HG02852 (cell line): ENCODE results near the gene MYL10.

Experiments used
- ATAC-seq: cut with Tn5 transposase; IDR thresholded peaks from one replicate; pipeline ENCODE4 v1.9.1; 2021; ENCODE audit warnings: mild to moderate bottlenecking, moderate library complexity; ENCODE audit not compliant: unreplicated experiment

MYL10 gene

GRCh38 chr7:101629171-101629570 is at the start of gene MYL10:
TSS of gene MYL10 (minus strand) at chr7:101629296. CDS start at chr7:101629118, 178 bp downstream.
- no peak for ATAC-seq

DNA sequence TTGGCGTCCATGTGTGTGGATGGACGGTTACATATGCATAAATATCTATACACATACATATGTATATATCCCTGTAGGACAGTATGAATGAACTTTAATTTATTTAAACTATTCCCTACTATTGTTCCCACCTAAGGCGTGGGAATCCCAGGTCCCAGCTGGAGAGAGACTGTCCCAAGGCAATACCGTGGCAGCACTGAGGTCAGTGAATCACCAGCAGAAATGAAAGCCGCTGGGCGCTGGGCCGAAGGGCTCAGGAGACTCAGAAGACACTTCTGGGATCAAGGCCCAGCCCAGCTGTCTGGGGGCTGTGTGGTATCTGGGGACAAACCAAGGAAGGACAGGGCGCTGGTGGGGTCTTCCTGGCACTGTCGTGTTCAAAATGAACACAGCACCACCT is 49.6 kb upstream of the MYL10 start:
- ATAC-seq, result no peak

DNA sequence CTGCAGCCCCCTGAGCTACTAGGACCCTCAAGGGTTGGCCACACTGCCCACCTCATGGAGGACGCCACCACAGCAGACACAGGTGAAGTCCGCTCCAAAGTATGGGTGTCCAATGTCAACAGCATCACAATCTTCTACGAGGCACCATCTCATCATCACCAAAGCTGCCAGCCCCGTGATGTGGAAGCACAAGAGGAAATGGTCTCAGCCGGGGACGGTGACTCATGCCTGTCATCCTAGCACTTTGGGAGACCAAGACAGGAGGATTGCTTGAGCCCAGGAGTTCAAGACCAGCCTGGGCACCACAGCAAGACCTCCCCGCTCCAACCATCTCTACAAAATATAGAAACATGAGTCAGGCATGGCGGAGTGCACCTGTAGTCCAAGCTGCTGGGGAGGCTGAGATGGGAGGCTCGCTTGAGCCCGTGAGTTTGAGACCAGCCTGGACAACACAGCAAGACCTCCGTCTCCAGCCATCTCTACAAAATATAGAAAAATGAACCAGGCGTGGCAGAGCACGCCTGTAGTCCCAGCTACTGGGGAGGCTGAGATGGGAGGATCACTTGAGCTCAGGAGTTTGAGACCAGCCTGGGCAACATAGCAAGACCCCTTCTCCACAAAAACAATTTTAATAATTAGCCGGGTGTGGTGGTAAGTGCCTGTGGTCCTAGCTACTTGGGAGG is 48.8 kb upstream of the MYL10 start:
- no peak for ATAC-seq

GRCh38 chr7:101677391-101677790 is 48.3 kb upstream of the MYL10 start:
- no peak for ATAC-seq

DNA sequence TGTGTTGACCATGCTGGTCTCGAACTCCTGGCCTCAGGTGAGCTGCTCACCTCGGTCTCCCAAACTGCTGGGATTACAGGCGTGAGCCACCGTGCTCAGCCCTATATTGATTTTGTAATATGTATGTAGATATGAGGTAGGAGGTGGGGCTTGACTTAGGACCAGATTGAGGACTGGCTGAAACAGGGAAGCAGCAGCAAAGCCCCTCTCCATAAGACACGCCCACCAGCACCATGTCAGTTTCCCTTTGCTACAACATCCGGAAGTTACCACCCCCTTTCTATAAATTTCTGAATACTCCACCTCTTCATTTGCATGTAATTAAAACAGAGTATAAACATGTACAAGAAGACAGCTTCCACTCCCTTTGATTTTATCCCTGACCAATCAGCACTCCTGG is 47.9 kb upstream of the MYL10 start:
- ATAC-seq, result no peak

GRCh38 chr7:101676062-101676598 is 47.0 kb upstream of the MYL10 start:
- ATAC-seq, result no peak

DNA sequence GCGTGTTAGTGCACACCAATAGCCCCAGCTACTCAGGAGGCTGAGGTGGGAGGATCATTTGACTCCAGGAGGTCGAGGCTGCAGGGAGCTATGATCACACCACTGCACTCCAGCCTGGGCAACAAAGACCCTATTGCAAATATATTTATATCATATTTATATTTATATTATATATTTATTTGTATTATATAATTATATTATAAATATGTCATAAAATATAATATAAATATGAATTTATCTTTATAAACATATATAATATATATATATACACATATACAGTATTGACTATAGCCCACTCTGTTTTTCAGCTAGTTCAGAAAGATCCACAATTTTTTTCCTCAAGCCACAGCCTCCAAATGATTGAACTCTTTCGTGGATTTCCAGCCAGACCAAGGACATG is 45.3 kb upstream of the MYL10 start:
- ATAC-seq, result no peak

GRCh38 chr7:101673951-101674350 is 44.9 kb upstream of the MYL10 start:
- ATAC-seq, result no peak

GRCh38 chr7:101673315-101673714 is 44.2 kb upstream of the MYL10 start:
- ATAC-seq, result no peak

DNA sequence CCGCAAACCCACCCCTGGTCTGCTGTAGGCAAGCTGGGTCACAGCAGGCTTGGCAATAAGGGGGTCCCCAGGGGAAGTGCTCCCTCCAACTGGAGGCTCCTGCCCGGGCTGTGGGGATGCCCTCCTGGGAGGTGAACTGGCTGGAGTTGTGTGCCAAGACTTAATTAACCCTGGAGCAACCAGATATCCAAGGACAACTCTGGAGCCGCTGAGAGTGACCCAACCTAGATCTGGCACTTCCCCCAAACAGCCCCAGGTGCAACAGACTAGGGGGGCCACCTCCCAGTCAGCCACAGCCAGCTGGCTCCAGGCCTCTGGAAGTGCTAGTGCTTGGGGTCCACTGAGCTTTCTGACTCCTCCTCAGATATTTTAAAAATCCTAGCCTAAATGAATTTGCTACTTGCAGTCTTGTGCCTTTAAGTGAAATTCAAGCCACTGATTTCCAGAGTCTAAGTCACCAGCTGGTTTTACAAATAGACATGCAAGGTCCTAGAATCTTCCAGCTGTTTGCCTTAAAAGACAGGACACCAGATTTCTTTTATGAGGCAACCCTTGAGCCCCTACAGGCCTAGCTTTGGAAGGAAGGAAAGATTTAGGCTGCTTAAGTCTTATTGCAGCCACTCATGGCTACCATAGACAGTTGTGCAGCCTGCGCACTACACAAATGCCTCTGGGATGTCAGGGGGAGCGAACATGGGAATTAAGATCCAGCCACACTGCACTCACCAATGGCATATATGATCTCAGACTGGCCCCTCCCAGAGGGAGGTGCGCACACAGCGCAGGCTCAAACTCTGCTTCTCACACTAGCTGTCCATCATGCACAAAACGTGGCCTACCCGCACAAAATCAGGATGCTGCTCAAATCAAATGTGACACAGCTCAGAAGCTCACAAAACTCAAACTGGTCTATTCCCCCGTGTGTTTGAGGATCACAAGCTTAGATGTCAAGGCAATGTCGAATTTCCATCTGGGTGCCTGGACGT is 42.6 kb upstream of the MYL10 start:
- ATAC-seq, result no peak

GRCh38 chr7:101669307-101669706 is 40.2 kb upstream of the MYL10 start:
- ATAC-seq, result no peak

DNA sequence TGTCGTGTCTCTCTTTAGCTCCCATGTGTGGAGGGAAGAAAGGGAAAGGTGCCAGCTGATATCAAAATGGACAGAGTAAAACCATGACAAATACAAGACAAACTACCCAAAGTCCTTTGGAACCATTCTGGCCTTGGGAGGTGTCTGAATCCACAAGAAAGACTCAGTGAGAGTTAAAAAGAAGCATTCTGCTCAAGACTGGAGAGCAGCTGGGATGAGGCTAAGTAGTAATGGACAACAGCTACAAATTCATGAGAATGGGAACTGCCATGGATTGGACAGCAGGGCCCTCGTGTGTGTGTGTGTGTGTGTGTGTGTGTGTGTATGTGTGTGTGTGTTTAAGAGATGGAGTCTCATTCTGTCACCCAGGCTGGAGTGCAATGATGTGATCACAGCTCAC is 39.6 kb upstream of the MYL10 start:
- ATAC-seq, result no peak

DNA sequence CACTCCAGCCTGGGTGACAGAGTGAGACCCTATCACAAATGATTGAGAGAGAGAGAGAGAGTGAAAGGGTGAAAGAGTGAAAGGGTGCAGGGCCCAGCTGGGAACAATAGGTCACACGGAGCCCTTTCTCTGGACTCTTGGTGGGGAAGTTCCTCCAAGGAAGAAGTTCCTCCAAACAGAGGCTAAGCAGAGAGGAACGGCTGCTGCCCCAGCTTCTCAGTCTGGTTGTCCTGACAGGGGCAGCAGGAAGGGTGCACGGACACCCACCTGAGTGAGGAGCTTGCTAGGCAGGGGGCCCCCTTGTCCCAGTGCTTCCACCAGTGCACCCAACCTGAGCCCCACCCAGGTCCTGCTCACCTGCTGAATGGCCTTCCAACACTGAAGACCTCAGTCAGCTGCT is 38.8 kb upstream of the MYL10 start:
- no peak for ATAC-seq

- ATAC-seq, result no peak
Measured at GRCh38 chr7:101667399-101667798, 38.3 kb upstream of the MYL10 start.

DNA sequence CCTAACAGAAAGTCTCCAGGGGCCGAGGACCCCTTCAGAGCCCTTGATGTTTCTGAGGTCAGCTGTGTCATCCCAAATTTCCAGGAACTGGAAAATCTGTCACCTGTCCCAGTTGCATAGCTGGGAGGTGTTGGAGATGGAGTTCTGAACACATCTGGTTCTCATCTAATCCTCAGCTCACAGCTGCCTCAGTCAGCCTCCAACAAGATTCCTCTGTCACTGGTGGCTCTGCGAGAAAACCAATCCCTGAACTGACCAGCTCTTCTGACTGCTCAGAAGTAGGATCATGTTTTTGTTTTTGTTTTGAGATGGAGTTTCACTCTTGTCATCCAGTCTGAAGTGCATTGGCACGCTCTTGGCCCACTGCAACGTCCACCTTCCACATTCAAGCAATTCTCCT is 37.6 kb upstream of the MYL10 start:
- ATAC-seq, result no peak

GRCh38 chr7:101666293-101666692 is 37.2 kb upstream of the MYL10 start:
- ATAC-seq, result no peak

DNA sequence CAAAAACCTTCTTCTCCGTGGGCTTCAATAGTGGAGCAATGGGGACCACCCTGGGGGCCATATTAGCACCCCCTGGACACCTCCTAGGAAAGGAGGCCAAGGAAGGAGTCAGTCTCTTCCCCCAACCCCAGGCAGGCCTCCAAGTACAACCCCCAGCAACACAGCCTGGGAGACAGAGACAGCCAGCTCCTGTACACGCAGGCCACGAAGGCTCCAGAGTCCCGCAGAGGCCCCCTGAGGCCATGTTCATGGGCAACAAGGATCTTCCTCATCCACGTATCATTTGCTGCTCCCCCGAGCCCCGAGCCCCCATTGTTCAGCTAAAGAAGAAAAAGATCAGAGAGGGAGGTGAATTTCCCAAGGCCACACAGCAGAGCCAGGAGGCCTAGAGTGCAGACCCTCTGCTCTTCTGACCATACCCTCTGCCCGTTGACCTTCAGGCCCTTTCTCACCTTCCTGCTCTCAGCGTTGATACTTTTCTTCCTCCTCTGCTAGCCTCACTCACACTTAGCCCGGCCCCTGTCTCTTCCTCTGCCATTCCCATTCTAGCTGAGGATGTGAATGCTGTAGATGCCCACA is 35.9 kb upstream of the MYL10 start:
- ATAC-seq, result no peak

DNA sequence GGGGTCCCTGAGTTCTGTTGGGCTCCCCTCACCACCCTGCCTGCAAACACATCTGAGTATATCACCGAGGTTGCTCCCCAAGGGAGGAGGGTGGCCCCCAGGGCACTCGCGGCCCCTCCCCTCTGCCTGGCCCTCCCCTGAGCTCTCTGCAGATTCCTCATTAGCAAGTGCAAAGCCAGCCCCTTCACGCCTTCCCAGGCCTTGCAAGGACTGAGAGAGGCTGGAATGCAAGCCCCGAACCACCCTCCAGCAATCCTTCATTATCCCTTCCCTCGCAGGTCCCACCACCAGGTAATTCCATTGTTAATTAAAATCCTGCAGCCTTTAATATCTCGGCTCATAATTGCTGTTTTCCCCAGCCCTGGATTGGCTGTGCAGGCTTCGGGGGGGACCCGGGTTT is 35.3 kb upstream of the MYL10 start:
- ATAC-seq, result no peak

GRCh38 chr7:101663747-101664146 is 34.7 kb upstream of the MYL10 start:
- ATAC-seq, result no peak

DNA sequence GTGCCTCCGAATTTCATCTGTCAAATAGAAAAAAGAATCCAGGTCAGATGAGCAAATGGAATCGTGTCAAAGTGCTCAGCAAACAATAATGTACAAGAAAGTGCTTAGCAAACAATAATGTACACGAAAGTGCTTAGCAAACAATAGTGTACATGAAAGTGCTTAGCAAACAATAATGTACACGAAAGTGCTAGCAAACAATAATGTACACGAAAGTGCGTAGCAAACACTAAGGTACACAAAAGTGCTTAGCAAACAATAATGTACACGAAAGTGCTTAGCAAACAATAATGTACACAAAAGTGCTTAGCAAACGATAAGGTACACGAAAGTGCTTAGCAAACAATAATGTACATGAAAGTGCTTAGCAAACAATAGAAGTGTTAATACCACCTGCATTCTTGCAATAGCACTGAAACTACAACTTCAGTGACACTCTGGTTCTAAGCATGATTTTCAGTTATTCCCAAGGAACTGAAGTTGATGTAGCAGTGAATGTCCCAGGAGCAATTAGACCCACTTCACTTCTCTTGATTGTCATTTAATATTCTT is 33.4 kb upstream of the MYL10 start:
- ATAC-seq, result no peak

DNA sequence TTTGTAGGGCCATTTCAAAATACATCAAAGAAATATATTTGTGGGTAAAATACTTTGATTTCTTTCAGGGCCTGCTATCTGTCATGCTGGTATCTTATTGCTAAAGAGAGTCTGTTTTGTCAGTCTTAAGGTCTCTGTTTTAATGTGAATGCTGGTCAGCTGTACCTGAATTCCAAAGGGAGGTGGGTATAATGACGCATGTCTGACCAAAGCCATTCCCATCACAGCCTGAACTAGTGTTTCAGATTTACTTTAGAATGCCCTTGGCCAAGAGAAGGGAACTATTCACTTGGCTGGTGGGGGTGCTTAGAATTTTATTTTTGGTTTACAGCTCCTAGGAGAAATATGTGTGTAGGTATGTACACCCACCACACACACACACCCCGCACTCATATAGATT is 30.6 kb upstream of the MYL10 start:
- ATAC-seq, result no peak
